Glutamatergic neuron (in vitro differentiated cells): ENCODE data around the gene IRF2. TPM values are rescaled to one million over a fixed set of nuclear protein-coding genes. Genes with fewer than 3 reads are reported as not detected.

Source experiments
- DNase-seq: peaks from one replicate; pipeline ENCODE4 v3.0.0; 2022
- H3K27ac Mint-ChIP-seq: one replicate; pipeline ENCODE4 v1.8.0; 2020; ENCODE audit warnings: mild to moderate bottlenecking, mixed read lengths, inconsistent platforms; ENCODE audit not compliant: unreplicated experiment
- H3K27me3 Mint-ChIP-seq: one replicate; pipeline ENCODE4 v1.8.0; 2020; ENCODE audit warnings: mild to moderate bottlenecking, moderate library complexity, mixed read lengths, inconsistent platforms; ENCODE audit not compliant: unreplicated experiment
- H3K36me3 Mint-ChIP-seq: one replicate; pipeline ENCODE4 v1.8.0; 2020; ENCODE audit warnings: mild to moderate bottlenecking, mixed read lengths, inconsistent platforms; ENCODE audit not compliant: unreplicated experiment
- H3K4me1 Mint-ChIP-seq: one replicate; pipeline ENCODE4 v1.8.0; 2020; ENCODE audit warnings: mild to moderate bottlenecking, low read depth, mixed read lengths, inconsistent platforms; ENCODE audit not compliant: unreplicated experiment
- H3K4me3 Mint-ChIP-seq: one replicate; pipeline ENCODE4 v1.8.0; 2020; ENCODE audit warnings: mild to moderate bottlenecking, mixed read lengths, inconsistent platforms; ENCODE audit not compliant: unreplicated experiment
- H3K9me3 Mint-ChIP-seq: one replicate; pipeline ENCODE4 v1.8.0; 2020; ENCODE audit warnings: mild to moderate bottlenecking, moderate library complexity, mixed read lengths, inconsistent platforms; ENCODE audit not compliant: unreplicated experiment
- CTCF ChIP-seq: fragments of 200-600 bp; sonication (generic); IDR thresholded peaks from one replicate; pipeline ENCODE4 v1.5.0; 2021; ENCODE audit not compliant: partially characterized antibody, unreplicated experiment
- total RNA-seq: library from RNA; stranded (reverse); fragmentation: NEBNext Ultra II Directional; extraction: Animal tissue kit (Norgen Biotek cat#: 25700); gene quantifications from one replicate; pipeline ENCODE4 v1.2.1, GENCODE V29; 2021; ENCODE audit not compliant: unreplicated experiment

IRF2 gene
- total RNA-seq, 1 donor from 2014 or later = 7.4 TPM

- Mint-ChIP-seq H3K27me3 (peaks cover 5% of the 10 kb centered on the region), H3K4me3 (no peak overlapping the region), H3K4me1 (peaks cover 13% of the 10 kb centered on the region), H3K9me3 (no peaks in the 10 kb centered on the region), H3K27ac (no peak overlapping the region), H3K36me3 (no peaks in the 10 kb centered on the region)
- no peak for TF ChIP-seq CTCF
- no peak for DNase-seq
These were observed 121.5 kb downstream of the IRF2 start for GRCh38 chr4:184352891-184353290.

- Mint-ChIP-seq H3K27me3 (peaks cover 5% of the 10 kb centered on the region), H3K27ac (no peak overlapping the region), H3K4me3 (no peak overlapping the region), H3K4me1 (peaks cover 21% of the 10 kb centered on the region), H3K9me3 (no peaks in the 10 kb centered on the region), H3K36me3 (no peaks in the 10 kb centered on the region)
- DNase-seq = no peak
- TF ChIP-seq CTCF = no peak
These were observed 122.5 kb downstream of the IRF2 start for GRCh38 chr4:184351560-184352451.

GRCh38 chr4:184350964-184351363, 123.4 kb downstream of the IRF2 start:
- no peak for DNase-seq
- peaks cover 25% of the 10 kb centered on the region for H3K4me1 Mint-ChIP-seq
- no peak overlapping the region for H3K27ac Mint-ChIP-seq
- no peak for TF ChIP-seq CTCF
- peaks cover 5% of the 10 kb centered on the region for H3K27me3 Mint-ChIP-seq
- H3K4me3 Mint-ChIP-seq = no peak overlapping the region
- H3K36me3 Mint-ChIP-seq = no peaks in the 10 kb centered on the region
- peaks cover under 1% of the 10 kb centered on the region for H3K9me3 Mint-ChIP-seq

GRCh38 chr4:184350213-184350817, 124.0 kb downstream of the IRF2 start:
- Mint-ChIP-seq H3K27me3 (peaks cover 5% of the 10 kb centered on the region), H3K27ac (no peak overlapping the region), H3K36me3 (no peaks in the 10 kb centered on the region), H3K4me1 (peaks cover 30% of the 10 kb centered on the region), H3K9me3 (peaks cover 3% of the 10 kb centered on the region), H3K4me3 (no peak overlapping the region)
- DNase-seq = no peak
- TF ChIP-seq CTCF = no peak
